Coronary artery (tissue), 2 donors: ENCODE results near the gene SYNJ2.

Experiments
- DNase-seq: peaks from one replicate; pipeline ENCODE4 v3.0.0-alpha.2; 2017; ENCODE audit warnings: low spot score
- H3K27ac ChIP-seq, 2 donors: fragments of 200-600 bp; sonication (generic); one replicate each; pipeline ENCODE4 v1.5.1; 2016 to 2019
- H3K4me3 ChIP-seq: fragments of 200-600 bp; sonication (generic); 2 replicates; pipeline ENCODE4 v1.5.1; 2016; ENCODE audit warnings: mild to moderate bottlenecking, moderate library complexity
- TF ChIP-seq, protein P1 (sequence below): fragments of 200-600 bp; sonication (generic); IDR thresholded peaks from one replicate; pipeline ENCODE4 v1.5.1; 2019; ENCODE audit warnings: antibody characterized with exemption

The SYNJ2 gene

DNA sequence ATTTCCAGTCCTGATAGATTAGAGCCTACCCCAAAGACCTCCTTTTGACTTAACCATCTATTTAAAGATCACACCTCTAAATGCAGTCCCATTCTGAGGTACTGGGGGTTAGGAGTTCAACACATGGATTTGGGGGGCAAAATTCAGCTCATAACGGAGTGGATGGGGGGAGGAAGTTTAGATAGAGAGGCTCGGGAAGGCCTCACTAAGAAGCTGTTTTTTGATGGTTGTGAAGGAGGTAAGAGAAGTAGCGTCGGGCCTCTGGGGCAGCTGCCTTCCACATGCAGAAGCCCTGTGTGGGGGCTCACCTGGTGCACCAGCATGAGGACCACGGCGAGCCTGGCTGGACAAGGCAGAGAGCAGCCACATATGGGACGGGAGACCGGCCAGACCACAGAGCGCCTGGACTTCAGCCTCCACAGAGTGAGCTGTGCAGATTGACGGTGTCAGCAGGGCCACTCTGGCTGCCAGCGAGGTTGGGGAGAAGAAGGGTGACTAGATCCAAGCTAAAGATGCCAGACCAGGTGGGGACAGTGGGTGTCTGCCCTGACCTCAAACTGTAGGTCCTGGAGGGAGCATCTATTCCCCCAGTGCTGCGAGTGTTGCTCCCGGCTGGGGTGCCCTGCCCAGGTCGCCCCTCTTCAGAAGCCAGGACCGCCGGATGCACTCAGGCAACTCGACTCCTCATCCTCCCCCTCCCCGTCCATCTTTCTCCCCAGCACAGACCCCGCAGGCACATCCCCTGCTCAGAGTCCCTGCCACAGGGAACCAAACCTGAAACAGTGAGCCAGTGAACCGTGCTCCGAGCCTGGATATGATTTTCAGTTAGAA lies 5.1 kb upstream of the SYNJ2 start:
- TF ChIP-seq, protein P1, sequence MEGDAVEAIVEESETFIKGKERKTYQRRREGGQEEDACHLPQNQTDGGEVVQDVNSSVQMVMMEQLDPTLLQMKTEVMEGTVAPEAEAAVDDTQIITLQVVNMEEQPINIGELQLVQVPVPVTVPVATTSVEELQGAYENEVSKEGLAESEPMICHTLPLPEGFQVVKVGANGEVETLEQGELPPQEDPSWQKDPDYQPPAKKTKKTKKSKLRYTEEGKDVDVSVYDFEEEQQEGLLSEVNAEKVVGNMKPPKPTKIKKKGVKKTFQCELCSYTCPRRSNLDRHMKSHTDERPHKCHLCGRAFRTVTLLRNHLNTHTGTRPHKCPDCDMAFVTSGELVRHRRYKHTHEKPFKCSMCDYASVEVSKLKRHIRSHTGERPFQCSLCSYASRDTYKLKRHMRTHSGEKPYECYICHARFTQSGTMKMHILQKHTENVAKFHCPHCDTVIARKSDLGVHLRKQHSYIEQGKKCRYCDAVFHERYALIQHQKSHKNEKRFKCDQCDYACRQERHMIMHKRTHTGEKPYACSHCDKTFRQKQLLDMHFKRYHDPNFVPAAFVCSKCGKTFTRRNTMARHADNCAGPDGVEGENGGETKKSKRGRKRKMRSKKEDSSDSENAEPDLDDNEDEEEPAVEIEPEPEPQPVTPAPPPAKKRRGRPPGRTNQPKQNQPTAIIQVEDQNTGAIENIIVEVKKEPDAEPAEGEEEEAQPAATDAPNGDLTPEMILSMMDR = no peak
- no peak for DNase-seq
- H3K4me3 ChIP-seq = no peak overlapping the region
- no peak overlapping the region for H3K27ac ChIP-seq

DNA sequence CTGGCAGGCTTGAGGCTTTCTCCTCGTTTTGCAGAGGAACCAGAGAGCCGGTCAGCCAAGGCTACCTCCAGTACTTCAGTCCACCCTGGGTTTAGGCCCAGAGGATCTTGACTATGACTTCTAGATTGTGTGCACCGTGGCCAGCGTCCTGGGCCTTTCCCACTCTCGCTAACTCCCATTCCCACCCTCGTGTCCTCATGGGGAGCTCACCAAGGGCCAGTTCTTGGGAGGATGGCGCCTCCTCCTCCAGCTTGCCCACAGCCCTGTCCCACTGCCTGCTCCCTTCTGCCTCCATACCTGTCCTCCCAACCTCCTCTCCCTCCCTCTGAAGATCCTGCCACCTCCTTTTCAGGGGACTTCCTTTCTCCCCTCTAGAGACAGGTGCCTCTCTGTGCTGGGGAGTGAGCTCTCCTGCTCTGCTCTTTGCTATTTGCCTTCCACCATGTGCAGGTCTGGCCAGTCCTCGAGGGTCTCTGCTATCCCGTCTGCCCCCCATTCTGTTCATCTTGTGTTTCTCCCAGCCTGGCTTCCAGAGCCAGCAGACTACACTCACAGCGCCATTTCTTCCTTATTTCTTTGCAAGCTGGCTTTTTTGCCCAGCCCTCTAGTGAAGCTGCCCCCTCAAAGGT lies 4.4 kb upstream of the SYNJ2 start:
- H3K4me3 ChIP-seq = no peak overlapping the region
- no peak for DNase-seq
- no peak overlapping the region for H3K27ac ChIP-seq
- TF ChIP-seq, protein P1 = no peak

DNA sequence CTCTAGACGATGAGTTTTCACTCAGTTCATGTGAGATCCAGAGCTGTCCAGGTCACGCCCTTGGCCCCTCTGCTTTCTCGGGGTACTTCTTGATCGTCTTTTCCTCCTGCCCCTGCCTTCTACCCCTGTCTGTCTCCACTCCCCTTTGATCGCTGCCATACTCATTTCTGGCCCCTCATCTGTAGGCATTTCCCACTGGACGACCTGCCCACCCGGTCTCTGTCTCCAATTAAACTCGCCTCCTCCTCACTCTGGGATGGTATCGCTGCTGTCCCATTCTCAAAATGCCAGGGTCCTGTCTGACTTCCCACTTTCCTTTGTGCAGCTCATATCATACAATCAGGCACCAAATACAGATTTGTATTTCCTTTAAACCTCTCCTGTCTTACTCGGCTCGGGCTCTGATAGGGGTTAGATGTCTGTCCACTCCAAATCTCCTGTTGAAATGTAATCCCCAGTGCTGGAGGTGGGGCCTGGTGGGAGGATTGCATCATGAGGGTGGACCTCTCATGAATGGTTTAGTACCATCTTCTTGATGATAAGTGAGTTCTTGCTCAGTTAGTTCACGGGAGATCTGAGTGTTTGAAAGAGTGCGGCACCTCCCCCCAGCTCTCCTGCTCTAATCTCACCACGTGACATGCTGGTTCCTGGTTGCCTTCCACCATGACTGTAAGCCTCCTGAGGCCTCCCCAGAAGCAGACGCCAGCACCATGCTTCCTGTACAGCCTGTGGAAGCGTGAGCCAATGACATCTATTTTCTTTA lies 3.5 kb upstream of the SYNJ2 start:
- no peak for DNase-seq
- TF ChIP-seq, protein P1 = no peak
- no peak overlapping the region for H3K4me3 ChIP-seq
- no peak overlapping the region for H3K27ac ChIP-seq

DNA sequence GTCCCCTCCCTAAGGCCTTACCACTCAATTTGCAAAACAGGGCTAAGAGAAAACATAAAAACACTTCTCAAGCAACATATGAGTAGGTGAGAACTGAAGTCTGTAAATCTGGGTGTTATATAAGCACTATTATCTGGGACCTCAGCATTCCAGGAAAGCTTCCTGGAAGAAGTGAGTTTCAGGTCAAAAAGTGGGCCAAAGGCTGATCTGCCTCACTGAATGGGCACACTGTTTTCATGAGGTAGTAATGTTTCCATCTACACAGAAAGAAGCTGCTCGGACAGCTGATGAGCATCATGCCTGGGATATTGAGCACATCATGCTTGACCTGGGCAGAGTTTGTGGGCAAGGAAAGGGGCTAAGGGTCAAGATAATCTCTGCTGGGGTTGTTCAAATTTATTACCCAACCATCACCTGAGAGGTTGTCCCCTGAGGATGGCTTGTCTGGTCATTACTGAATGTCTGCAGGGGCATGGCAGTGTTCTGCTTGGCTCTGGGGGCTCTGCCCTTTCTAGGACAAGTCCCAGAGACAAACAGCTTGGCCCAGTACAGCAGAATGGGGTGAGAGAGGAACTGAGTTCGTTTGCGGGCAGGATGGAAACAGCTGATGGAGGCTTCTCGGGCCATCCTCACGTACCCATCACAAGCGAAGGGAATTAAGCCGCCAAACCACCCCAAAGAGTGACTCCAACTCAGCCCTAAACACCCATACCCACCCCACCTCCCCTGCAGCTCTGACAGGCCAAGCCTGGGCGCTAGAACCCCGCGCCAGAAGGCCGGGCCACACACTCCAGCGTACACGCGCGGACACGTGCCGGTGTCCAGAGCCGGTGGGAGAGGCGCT lies 1.2 kb upstream of the SYNJ2 start:
- H3K27ac ChIP-seq = peak overlapping the region; percentile 78 to 88
- H3K4me3 ChIP-seq = peak overlapping the region; percentile 94
- TF ChIP-seq, protein P1 = no peak
- DNase-seq = no peak

DNA sequence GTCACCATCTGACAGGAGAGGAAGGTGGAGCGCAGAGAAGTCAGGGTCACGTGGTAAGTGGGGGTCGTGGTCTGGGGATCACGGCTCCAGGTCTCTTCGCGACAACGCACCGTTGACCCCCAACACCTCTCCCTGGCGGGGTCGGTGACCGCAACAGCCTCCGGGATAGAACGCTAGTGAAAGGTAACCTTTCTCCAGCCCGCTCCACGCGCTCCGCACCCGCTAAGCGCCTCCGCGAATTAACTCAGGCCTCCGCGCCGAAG lies 600 bp upstream of the SYNJ2 start:
- TF ChIP-seq, protein P1 = no peak
- no peak for DNase-seq
- Histone ChIP-seq H3K4me3 (peak overlapping the region; percentile 94), H3K27ac (peak overlapping the region; percentile 78 to 88)

DNA sequence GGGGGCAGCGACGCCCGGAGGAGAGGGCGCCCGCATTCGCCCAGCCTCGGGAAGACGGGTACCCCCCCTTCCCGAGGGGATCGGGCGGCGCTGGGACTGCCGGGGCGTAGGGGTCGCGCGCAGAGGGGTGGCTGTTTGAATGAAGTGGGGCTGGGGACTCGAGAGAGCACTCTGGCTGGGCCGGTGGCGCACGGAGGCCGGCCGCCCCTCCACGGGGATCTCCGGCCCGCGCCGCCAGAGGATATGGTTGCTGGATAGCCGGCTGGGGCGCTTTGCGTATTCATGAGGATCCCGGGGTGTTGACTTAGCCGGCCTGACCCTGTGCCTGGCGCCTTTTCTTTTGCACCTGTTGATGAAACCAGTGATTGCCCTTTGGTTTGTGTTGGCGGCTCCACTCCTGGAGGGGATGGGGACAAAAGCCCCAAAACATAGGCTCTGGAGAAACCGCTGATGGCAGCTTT lies 469 bp downstream of the SYNJ2 start:
- peak overlapping the region; percentile 78 to 88 for H3K27ac ChIP-seq
- DNase-seq = no peak
- H3K4me3 ChIP-seq = peak overlapping the region; percentile 94
- TF ChIP-seq, protein P1 = no peak
